ENCODE measurements around the gene LRMDA.

The LRMDA gene

GRCh38 chr10:75801661-75802060 lies 370.2 kb downstream of the LRMDA start:
- ChIA-PET CTCF (interaction anchor here (1.0 to 2.1 kb wide), 6 partner anchors 9 to 29 kb away, joined by 3 to 7 read pairs (median 4); no protein-coding TSS in a partner anchor), POLR2A (no interaction called here)
- DNase-seq (ENCODE audit: extremely low spot score) = no peak
- TF ChIP-seq CTCF (IDR thresholded peaks at IDR 0.05; ENCODE audit: control extremely low read depth, extremely low read depth, low read depth, missing control alignments) = no peak

- ChIA-PET POLR2A (no interaction called here), CTCF (no interaction called here)
- TF ChIP-seq CTCF (IDR thresholded peaks at IDR 0.05; ENCODE audit: control extremely low read depth, extremely low read depth, low read depth, missing control alignments) = no peak
- DNase-seq (ENCODE audit: extremely low spot score) = no peak
Measured at GRCh38 chr10:75803121-75803520, 371.7 kb downstream of the LRMDA start.

- ChIA-PET POLR2A (no interaction called here), CTCF (no interaction called here)
- no peak for TF ChIP-seq CTCF (IDR thresholded peaks at IDR 0.05; ENCODE audit: control extremely low read depth, extremely low read depth, low read depth, missing control alignments)
- DNase-seq (ENCODE audit: extremely low spot score) = no peak
Measured at GRCh38 chr10:75803816-75804552, 372.6 kb downstream of the LRMDA start.

- ChIA-PET CTCF (no interaction called here), POLR2A (no interaction called here)
- no peak for TF ChIP-seq CTCF (IDR thresholded peaks at IDR 0.05; ENCODE audit: control extremely low read depth, extremely low read depth, low read depth, missing control alignments)
- no peak for DNase-seq (ENCODE audit: extremely low spot score)
Measured at GRCh38 chr10:75806186-75806585, 374.8 kb downstream of the LRMDA start.

- ChIA-PET CTCF (no interaction called here), POLR2A (no interaction called here)
- no peak for TF ChIP-seq CTCF (IDR thresholded peaks at IDR 0.05; ENCODE audit: control extremely low read depth, extremely low read depth, low read depth, missing control alignments)
- no peak for DNase-seq (ENCODE audit: extremely low spot score)
Measured at GRCh38 chr10:75807456-75807855, 376.0 kb downstream of the LRMDA start.

GRCh38 chr10:75809003-75809402 lies 377.6 kb downstream of the LRMDA start:
- no peak for DNase-seq (ENCODE audit: extremely low spot score)
- ChIA-PET CTCF (no interaction called here), POLR2A (no interaction called here)
- no peak for TF ChIP-seq CTCF (IDR thresholded peaks at IDR 0.05; ENCODE audit: control extremely low read depth, extremely low read depth, low read depth, missing control alignments)

Data from GM10248 (cell line).